ENCODE measurements around the gene RAB3D.
"Not testable (repeated sequence)": the region's sequence is repeated elsewhere in the genome, so short reads cannot be mapped to it uniquely, and the experiment has no call there.

Gene RAB3D

GRCh38 chr19:11355160-11356073 is 16.0 kb upstream of the RAB3D start, which contains the start of gene PLPPR2:
TSS of gene PLPPR2 (plus strand) at chr19:11355432. CDS start at chr19:11357674, 2,242 bp downstream.
- peak; percentile 99 for DNase-seq
- TF ChIP-seq CTCF (IDR thresholded peaks at IDR 0.05; ENCODE audit: low read depth, low read length): no peak
- Histone ChIP-seq H3K4me1 (peaks cover 4% of the 10 kb centered on the region; the same call in 1 of the 2 replicates), H3K27me3 (no peaks in the 10 kb centered on the region), H3K4me3 (ENCODE audit: low read depth, low read length) (peak within 1 kb of the TSS; percentile 59), H3K36me3 (no peaks in the 10 kb centered on the region; the same call in 1 of the 2 replicates), H3K9me3 (no peaks in the 10 kb centered on the region)

- DNase-seq; H3K9me3 ChIP-seq; H3K4me3 ChIP-seq (ENCODE audit: low read depth, low read length); H3K4me1 ChIP-seq; H3K36me3 ChIP-seq; H3K27me3 ChIP-seq: not testable (repeated sequence)
Observed at GRCh38 chr19:11354102-11354501, 14.6 kb upstream of the RAB3D start.

- Histone ChIP-seq H3K9me3 (no peaks in the 10 kb centered on the region), H3K36me3 (no peaks in the 10 kb centered on the region), H3K4me1 (no peaks in the 10 kb centered on the region; the same call in 1 of the 2 replicates), H3K4me3 (ENCODE audit: low read depth, low read length) (no peak overlapping the region), H3K27me3 (no peaks in the 10 kb centered on the region)
- no peak for TF ChIP-seq CTCF (IDR thresholded peaks at IDR 0.05; ENCODE audit: low read depth, low read length)
- no peak for DNase-seq
Observed at GRCh38 chr19:11349171-11349570, 9.7 kb upstream of the RAB3D start.

GRCh38 chr19:11347546-11348039 is 8.1 kb upstream of the RAB3D start:
- Histone ChIP-seq H3K4me3 (ENCODE audit: low read depth, low read length) (no peak overlapping the region), H3K9me3 (no peaks in the 10 kb centered on the region), H3K27me3 (no peaks in the 10 kb centered on the region), H3K4me1 (no peaks in the 10 kb centered on the region; the same call in 1 of the 2 replicates), H3K36me3 (no peaks in the 10 kb centered on the region)
- no peak for DNase-seq
- no peak for TF ChIP-seq CTCF (IDR thresholded peaks at IDR 0.05; ENCODE audit: low read depth, low read length)

- DNase-seq: peak; percentile 99
- no peaks in the 10 kb centered on the region for H3K27me3 ChIP-seq
- H3K4me1 ChIP-seq: no peaks in the 10 kb centered on the region; the same call in 1 of the 2 replicates
- peaks cover 4% of the 10 kb centered on the region; the same call in 1 of the 2 replicates for H3K36me3 ChIP-seq
- peak; percentile 24 for TF ChIP-seq CTCF (IDR thresholded peaks at IDR 0.05; ENCODE audit: low read depth, low read length)
- H3K4me3 ChIP-seq (ENCODE audit: low read depth, low read length): peak within 1 kb of the TSS; percentile 88
- no peaks in the 10 kb centered on the region for H3K9me3 ChIP-seq
Observed at GRCh38 chr19:11346104-11346940, 6.9 kb upstream of the RAB3D start, which contains the start of the genes CCDC159 and TMEM205. TSS of gene CCDC159 (plus strand) at chr19:11346519. CDS start at chr19:11346607, 88 bp downstream. TSS of gene TMEM205 (minus strand) at chr19:11346268. CDS start at chr19:11345619, 649 bp downstream.

All from BE2C (cell line).